Vagina (tissue), 2 donors: Measurements from ENCODE around the gene PIAS1.

Source experiments
- POLR2A ChIP-seq, 2 donors: fragments of 450-650 bp; IDR thresholded peaks; one replicate each; pipeline ENCODE4 v1.6.1; 2017; ENCODE audit warnings: antibody characterized with exemption in 2 of 2, mild to moderate bottlenecking in 2 of 2, moderate library complexity in 2 of 2
- TF ChIP-seq, protein P1 (sequence below), 3 experiments: fragments of 450-650 bp in 2 of 3; fragments of 200-600 bp in 1 of 3; sonication (generic) in 1 of 3; IDR thresholded peaks; one replicate each; pipeline ENCODE4 v1.5.1; 2017 to 2019; ENCODE audit warnings: antibody characterized with exemption in 3 of 3, mild to moderate bottlenecking in 2 of 3, moderate library complexity in 2 of 3

DNA sequence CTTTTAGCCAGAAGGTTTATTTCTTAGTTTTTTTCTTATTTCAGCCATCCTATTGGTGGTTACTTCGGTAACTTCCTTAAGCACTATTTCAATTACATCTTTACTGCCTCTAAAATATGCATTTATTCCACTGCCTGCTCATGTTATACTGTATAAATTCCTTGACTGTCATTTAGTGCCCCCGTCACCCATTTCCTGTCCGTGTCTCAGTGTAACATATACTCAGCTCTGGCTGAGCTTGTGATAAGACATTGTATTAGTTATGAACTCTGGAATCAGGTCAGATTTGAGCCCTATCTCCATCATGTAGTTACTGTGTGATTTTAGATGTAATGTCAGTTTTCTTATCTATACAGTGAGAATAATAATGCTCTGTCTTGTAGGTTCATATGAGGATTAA, 24.2 kb downstream of the PIAS1 start:
- TF ChIP-seq, protein P1, sequence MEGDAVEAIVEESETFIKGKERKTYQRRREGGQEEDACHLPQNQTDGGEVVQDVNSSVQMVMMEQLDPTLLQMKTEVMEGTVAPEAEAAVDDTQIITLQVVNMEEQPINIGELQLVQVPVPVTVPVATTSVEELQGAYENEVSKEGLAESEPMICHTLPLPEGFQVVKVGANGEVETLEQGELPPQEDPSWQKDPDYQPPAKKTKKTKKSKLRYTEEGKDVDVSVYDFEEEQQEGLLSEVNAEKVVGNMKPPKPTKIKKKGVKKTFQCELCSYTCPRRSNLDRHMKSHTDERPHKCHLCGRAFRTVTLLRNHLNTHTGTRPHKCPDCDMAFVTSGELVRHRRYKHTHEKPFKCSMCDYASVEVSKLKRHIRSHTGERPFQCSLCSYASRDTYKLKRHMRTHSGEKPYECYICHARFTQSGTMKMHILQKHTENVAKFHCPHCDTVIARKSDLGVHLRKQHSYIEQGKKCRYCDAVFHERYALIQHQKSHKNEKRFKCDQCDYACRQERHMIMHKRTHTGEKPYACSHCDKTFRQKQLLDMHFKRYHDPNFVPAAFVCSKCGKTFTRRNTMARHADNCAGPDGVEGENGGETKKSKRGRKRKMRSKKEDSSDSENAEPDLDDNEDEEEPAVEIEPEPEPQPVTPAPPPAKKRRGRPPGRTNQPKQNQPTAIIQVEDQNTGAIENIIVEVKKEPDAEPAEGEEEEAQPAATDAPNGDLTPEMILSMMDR (IDR thresholded peaks at IDR 0.05), result no peak
- no peak for TF ChIP-seq POLR2A (IDR thresholded peaks at IDR 0.05)
